ENCODE data around the gene STK32B. TPM values are rescaled to one million over a fixed set of nuclear protein-coding genes. Genes with fewer than 3 reads are reported as not detected.

The STK32B gene
- total RNA-seq, 1 experiment from 2014 or later: not detected

DNA sequence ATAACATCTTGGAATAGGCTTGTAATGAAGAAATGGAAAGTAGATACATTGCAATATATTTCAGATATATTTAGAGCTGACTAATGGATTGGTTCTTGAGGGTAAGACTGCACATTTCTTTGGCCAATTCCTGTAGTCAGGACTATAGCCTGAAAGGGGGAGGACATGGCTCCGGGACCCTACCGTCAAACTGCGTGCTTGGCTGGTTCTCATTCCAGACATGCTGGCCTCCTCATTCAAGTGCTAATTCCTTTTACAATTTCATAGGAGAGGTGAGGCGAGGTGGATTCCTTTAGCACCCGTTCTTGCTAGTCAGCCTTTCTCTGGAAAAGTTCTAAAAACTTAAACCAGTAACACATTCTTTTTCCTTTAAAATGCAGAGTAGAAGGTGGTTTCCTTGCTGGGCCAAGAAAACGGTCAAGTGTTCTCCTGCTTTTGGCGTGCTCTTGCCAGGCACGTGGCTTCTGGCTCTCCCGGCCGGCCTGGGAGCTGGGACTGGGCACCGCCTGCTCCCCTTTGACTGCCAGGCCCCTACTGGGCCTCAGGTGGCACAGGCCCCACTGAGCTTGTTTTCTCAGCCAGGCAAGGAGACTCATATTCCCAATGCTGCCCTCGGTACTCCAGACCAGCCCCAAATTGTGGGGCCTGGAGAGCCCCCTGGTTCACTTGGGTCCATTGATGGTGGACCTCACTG, 167.2 kb downstream of the STK32B start:
- DNase-seq: no peak
- no peaks in the 10 kb centered on the region for H3K27me3 Mint-ChIP-seq (ENCODE audit: unreplicated experiment)
- no peak for TF ChIP-seq CTCF (IDR thresholded peaks at IDR 0.05; ENCODE audit: unreplicated experiment)
- H3K4me3 Mint-ChIP-seq (ENCODE audit: low read depth, unreplicated experiment): no peak overlapping the region
- H3K4me1 Mint-ChIP-seq (ENCODE audit: low read depth, unreplicated experiment): no peaks in the 10 kb centered on the region
- CTCF ChIA-PET: no interaction called here
- BruUV-seq (replicated peaks): no TSS peak
- intact Hi-C loops (cut with micrococcal nuclease; ENCODE audit: unreplicated experiment): no loop called here
- peaks cover 17% of the 10 kb centered on the region for H3K9me3 Mint-ChIP-seq (ENCODE audit: low read depth, unreplicated experiment)
- no peaks in the 10 kb centered on the region for H3K36me3 Mint-ChIP-seq (ENCODE audit: insufficient read depth, unreplicated experiment)
- no peak overlapping the region for H3K27ac Mint-ChIP-seq (ENCODE audit: unreplicated experiment)

DNA sequence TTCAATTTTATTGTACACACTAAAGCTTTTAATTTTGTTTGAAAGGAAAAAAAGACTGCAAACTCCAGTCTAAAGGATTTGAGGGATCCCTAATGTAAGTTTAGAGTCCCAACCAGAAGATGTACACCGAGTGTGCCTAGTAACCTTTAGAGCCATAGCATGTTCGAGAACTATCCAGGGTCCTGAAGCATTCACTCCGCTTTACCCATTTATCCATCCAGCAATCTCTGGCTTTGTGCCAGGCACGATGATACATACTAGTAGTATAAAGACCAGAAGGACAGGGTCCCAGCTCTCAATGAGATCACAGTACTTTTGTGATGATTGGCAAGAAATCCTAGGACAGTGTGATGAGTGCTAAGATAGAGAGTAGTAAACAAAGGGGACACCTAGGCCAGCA, 168.7 kb downstream of the STK32B start:
- TF ChIP-seq CTCF (IDR thresholded peaks at IDR 0.05; ENCODE audit: unreplicated experiment): no peak
- Mint-ChIP-seq H3K9me3 (ENCODE audit: low read depth, unreplicated experiment) (peaks cover 17% of the 10 kb centered on the region), H3K36me3 (ENCODE audit: insufficient read depth, unreplicated experiment) (no peaks in the 10 kb centered on the region), H3K27ac (ENCODE audit: unreplicated experiment) (no peak overlapping the region), H3K4me3 (ENCODE audit: low read depth, unreplicated experiment) (no peak overlapping the region), H3K27me3 (ENCODE audit: unreplicated experiment) (no peaks in the 10 kb centered on the region), H3K4me1 (ENCODE audit: low read depth, unreplicated experiment) (no peaks in the 10 kb centered on the region)
- no TSS peak for BruUV-seq (replicated peaks)
- no peak for DNase-seq
- CTCF ChIA-PET: no interaction called here
- intact Hi-C loops (cut with micrococcal nuclease; ENCODE audit: unreplicated experiment): no loop called here

GRCh38 chr4:5222047-5222446, 170.8 kb downstream of the STK32B start:
- H3K36me3 Mint-ChIP-seq (ENCODE audit: insufficient read depth, unreplicated experiment): no peaks in the 10 kb centered on the region
- intact Hi-C loops (cut with micrococcal nuclease; ENCODE audit: unreplicated experiment): no loop called here
- TF ChIP-seq CTCF (IDR thresholded peaks at IDR 0.05; ENCODE audit: unreplicated experiment): no peak
- no peak overlapping the region for H3K27ac Mint-ChIP-seq (ENCODE audit: unreplicated experiment)
- H3K4me1 Mint-ChIP-seq (ENCODE audit: low read depth, unreplicated experiment): no peaks in the 10 kb centered on the region
- DNase-seq: no peak
- H3K4me3 Mint-ChIP-seq (ENCODE audit: low read depth, unreplicated experiment): no peak overlapping the region
- no peaks in the 10 kb centered on the region for H3K27me3 Mint-ChIP-seq (ENCODE audit: unreplicated experiment)
- BruUV-seq (replicated peaks): no TSS peak
- peaks cover 17% of the 10 kb centered on the region for H3K9me3 Mint-ChIP-seq (ENCODE audit: low read depth, unreplicated experiment)
- CTCF ChIA-PET: no interaction called here

DNA sequence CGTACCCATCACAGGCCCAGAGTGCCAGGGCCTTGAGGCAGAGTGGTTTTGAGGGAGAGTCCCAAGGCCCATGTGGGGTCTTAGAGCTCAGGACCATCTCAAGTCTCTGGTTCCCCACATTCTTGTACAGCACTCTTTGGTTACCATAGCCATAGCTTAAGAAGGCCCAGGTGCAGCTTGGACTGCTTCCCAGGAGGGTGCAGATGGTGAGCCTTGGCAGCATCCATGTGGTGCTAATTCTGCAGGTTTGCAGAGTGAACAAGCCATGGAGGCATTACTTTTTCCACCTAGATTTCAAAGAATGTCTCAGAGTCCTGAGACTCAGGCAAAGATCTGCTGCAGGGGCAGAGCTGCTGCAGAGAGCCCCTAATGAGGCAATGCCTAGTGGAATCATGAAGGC, 171.7 kb downstream of the STK32B start:
- no peak for DNase-seq
- Mint-ChIP-seq H3K36me3 (ENCODE audit: insufficient read depth, unreplicated experiment) (no peaks in the 10 kb centered on the region), H3K4me1 (ENCODE audit: low read depth, unreplicated experiment) (no peaks in the 10 kb centered on the region), H3K9me3 (ENCODE audit: low read depth, unreplicated experiment) (peaks cover 13% of the 10 kb centered on the region), H3K27ac (ENCODE audit: unreplicated experiment) (no peak overlapping the region), H3K27me3 (ENCODE audit: unreplicated experiment) (no peaks in the 10 kb centered on the region), H3K4me3 (ENCODE audit: low read depth, unreplicated experiment) (no peak overlapping the region)
- no TSS peak for BruUV-seq (replicated peaks)
- CTCF ChIA-PET: no interaction called here
- intact Hi-C loops (cut with micrococcal nuclease; ENCODE audit: unreplicated experiment): no loop called here
- no peak for TF ChIP-seq CTCF (IDR thresholded peaks at IDR 0.05; ENCODE audit: unreplicated experiment)
